Activated gamma-delta T cell treated with anti-CD3 and anti-CD28 coated beads, Interleukin-2, amount 50 U/mL, for 16 hours (primary cell): ENCODE results near the gene HAGHL.
"Not testable (repeated sequence)": the region's sequence is repeated elsewhere in the genome, so short reads cannot be mapped to it uniquely, and the experiment has no call there.

ENCODE experiments used
- DNase-seq: peaks from one replicate; pipeline ENCODE4 v3.0.0-alpha.2; 2020; ENCODE audit warnings: low read depth

HAGHL gene

DNA sequence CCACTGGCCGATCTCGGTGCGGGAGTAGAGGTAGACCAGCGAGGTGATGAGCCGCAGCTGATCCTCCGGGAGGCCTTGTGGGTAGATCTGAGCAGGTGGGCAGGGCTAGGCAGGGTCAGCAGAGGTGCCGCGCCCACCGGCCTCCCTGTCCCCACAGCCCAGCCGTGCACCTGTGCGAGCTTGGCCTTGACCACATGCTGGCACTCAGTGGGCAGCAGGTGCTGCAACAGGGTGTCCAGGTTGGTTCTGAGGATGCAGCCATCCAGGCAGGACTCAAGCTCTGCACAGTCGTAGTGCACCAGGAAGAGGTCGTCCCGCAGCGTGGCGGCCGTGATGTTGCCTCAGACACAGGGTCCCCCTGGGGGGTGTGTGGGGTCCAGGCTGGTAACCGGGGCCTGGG lies 46.1 kb downstream of the HAGHL start:
- no peak for DNase-seq

- DNase-seq, result no peak
These were observed 47.4 kb downstream of the HAGHL start for GRCh38 chr16:774086-775001.

- DNase-seq, result no peak
These were observed 48.4 kb downstream of the HAGHL start for GRCh38 chr16:775236-775796.

DNA sequence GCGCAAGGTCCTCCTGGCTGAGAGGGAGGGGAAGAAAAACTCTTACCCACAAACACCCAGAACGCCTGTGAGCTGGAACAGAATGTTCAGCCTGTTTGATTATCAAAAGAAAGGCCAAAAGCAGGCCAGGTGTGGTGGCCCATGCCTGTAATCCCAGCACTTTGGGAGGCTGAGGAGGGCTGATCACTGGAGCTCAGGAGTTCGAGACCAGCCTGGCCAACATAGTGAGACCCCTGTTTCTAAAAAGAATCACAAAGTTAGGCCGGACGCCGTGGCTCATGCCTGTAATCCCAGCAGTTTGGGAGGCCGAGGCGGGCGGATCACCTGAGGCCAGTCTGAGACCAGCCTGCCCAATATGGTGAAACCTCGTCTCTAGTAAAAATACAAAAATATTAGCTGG lies 49.4 kb downstream of the HAGHL start:
- not testable (repeated sequence) for DNase-seq

DNA sequence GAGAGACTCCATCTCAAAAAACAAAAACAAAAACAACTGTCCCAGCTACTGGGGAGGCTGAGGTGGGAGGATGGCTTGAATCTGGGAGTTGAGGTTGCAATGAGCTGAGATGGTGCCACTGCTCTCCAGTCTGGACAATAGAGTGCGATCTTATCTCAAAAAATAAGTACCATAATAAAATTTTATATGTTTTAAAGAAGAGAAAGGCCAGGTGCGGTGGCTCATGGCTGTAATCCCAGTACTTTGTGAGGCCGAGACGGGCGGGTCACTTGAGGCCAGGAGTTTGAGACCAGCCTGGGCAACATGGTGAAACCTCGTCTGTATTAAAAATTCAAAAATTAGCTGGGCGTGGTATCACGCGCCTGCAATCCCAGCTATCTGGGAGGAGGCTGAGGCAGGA lies 49.9 kb downstream of the HAGHL start:
- DNase-seq, result no peak

GRCh38 chr16:777826-778225 lies 50.9 kb downstream of the HAGHL start:
- DNase-seq, result no peak

- no peak for DNase-seq
These were observed 51.5 kb downstream of the HAGHL start for GRCh38 chr16:778447-778846.

- no peak for DNase-seq
These were observed 52.1 kb downstream of the HAGHL start for GRCh38 chr16:778909-779527.
